NK-92 (cell line): ENCODE data around the gene SIPA1L2.

ENCODE experiments used
- DNase-seq: peaks from one replicate; lab custom pipeline; 2025; ENCODE audit not compliant: unreplicated experiment; lab: John Stamatoyannopoulos, UW

The SIPA1L2 gene

GRCh38 chr1:232593717-232594502 lies 36.0 kb downstream of the SIPA1L2 start:
- DNase-seq, result no peak

DNA sequence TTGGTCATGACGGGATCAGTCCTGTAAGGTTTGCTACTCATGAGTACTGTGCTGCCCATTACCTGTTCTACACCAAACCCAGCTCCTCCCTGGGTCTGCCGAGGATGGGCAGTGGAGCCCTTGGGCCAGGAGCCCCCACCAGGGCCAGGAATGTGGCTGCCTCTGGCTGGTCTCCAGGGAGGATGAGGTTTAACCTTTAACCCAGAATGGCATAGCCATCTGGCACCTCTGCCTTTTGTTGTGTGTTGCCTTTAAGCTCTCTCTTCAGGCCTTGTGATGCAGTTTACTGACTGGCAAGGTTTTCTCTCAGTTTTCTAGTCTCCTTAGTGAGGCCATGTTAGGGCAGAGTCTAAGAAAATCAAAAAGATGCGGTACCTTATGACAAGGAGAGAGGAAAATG lies 38.6 kb downstream of the SIPA1L2 start:
- no peak for DNase-seq

GRCh38 chr1:232590744-232591082 lies 39.2 kb downstream of the SIPA1L2 start:
- no peak for DNase-seq

DNA sequence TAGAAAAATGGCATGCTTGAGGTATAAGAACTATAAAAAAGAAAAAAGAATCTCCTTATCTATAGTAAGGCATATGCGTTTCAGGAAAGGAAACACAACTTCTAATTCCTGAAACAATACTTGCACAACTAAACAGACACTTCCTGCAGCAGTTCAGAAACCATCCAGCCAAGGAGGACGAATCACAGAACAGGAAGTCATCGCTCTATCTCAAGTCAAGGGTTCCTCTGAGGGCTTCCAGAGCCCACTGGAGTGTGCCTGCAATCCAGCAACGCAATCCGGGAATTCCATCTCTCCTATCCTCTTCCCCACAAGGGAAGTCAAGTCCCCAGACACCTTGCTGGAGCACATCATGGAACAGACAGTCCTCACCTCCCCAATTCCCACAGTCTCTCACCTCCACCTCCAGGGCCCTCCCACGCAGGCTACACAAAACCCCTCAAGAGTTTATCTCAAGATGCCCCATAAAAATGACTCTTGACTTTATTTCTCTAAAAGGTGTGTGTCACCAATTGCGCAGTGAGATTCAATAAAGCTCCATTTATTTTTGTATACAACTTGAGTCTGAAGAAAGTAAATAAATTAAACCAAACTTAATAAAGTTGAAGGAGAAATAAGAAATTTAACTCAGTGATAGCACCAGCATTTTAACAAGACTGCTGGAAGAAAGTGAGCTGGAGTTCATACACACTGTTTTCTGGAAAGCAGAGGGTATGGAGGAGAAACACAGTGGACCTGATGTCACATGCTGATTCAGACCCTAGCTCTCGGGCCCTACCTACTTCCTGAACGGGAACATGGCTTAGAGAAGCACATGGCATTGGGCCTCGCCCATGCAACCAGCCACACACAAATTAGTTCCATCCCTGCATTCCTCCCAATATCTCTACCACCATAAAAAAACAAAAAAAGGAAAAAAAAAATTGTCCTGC lies 39.9 kb downstream of the SIPA1L2 start:
- no peak for DNase-seq

DNA sequence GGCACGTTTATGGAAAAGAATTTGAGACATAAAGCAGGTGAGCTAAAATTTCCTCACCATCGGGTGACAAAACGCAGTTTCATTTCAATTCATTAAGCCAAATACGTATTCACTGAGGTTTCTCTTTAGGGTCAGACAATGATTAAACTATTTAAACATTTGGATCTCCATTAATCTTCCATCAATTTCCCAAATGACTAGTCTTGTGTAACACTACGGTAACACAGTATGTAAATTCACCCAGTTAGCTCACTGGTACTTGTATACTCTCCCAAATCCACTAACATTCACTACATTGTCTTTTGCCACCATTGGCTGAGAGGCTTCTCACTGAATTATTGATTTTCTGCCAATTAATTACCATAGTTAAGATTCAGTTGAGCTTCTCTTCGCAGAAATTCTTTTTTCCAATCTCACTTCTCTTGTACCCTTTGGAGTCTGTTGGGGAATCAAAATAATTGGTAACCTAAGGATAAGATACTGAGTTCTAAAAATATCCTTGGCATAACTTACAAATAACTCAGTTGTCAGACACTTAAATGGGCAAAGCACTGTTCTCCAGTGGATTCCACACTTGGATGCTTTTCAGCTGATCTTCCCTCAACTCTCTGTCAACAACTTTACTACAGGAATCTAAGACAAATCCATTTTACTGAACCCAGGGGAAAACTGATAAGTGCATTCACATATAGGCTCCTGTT lies 40.7 kb downstream of the SIPA1L2 start:
- no peak for DNase-seq

DNA sequence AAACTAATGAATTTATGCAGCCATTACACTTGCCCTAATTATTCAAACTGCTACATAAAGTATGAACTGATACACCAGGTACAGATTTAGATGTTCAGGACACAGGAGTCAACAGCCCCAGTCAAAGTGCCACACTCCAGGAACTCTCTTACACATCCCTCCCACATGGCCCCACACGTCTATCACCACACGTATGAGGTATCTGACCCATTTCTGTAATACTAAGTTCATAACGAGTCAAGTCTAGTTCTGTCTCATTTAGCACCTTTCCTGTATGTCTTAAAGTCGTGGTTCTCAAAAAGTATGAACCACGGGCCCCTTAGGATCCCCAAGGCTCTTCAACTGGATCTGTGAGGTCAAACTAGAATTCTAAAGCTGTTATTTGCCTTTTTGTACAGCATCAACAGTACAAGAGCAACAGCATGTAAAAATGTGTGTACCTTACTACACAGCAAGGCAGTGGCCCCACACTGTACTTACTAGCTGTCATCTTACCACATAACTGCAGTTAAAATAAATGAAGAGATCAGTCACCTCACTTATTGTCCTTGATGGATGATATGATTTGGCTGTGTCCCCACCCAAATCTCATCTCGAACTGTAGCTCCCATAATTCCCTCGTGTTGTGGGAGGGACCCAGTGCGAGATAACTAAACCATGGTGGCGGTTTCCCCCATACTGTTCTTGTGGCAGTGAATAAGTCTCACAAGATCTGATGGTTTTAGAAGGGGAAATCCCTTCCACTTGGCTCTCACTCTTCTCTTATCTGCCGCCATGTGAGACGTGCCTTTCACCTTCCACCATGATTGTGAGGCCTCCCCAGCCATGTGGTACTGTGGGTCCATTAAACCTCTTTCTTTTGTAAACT lies 42.6 kb downstream of the SIPA1L2 start:
- DNase-seq, result no peak

DNA sequence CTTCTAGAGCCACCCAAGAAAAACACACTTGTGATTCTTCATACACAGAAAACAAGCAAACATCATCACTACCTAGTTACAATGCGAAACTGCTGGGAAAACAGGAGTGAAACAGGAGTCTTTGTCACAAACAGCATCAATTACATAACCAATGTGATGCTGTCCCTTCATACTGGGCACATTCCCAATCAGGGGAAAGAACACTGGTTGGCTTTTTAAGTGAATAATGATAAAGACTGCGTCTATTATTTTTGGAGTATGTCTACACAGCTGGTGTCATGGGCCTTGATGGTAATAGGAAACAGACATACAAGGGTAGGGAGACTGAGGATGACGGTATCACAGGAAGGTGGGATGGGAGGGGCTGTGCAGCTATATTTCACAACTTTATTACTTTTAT lies 43.3 kb downstream of the SIPA1L2 start:
- DNase-seq, result no peak

DNA sequence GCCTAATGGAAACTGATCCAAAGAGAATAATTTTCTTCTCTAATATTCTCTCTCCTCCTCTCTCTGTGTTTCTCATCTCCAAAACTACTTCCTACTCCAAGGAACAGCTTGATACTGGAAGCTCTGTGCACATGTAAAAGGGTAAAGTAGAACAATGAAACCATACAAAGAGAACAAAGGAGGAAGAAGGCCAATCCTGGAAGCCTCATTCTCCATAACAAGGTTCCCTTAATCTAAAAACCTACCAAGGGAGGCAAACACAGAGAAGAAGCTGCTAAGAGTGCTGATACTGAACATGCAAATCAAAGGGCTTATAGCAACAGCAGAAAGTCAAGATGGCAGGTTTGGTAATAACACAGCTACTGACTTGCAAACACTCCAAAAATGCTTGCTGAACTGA lies 44.4 kb downstream of the SIPA1L2 start:
- DNase-seq, result no peak

- no peak for DNase-seq
Observed at GRCh38 chr1:232581932-232582331, 48.0 kb downstream of the SIPA1L2 start.
